Stimulated activated naive CD4-positive, alpha-beta T cell treated with Interleukin-2 at 50 U/mL for 16 hours (primary cell): ENCODE measurements around the gene SCG3.

Source experiments
- DNase-seq: peaks from one replicate; lab custom pipeline; 2025; lab: John Stamatoyannopoulos, UW

SCG3 gene

GRCh38 chr15:51758645-51759044 is 77.3 kb downstream of the SCG3 start:
- DNase-seq, result no peak

- no peak for DNase-seq
These were observed 78.3 kb downstream of the SCG3 start for GRCh38 chr15:51759557-51760070.

GRCh38 chr15:51760805-51761204 is 79.5 kb downstream of the SCG3 start:
- DNase-seq, result no peak

- DNase-seq, result no peak
These were observed 84.4 kb downstream of the SCG3 start for GRCh38 chr15:51765751-51766150.

- DNase-seq, result no peak
These were observed 85.0 kb downstream of the SCG3 start for GRCh38 chr15:51766341-51766740.

- DNase-seq, result no peak
These were observed 86.7 kb downstream of the SCG3 start for GRCh38 chr15:51768018-51768417.
